K562 (cell line): ENCODE measurements around the gene COPE. TPM values are rescaled to one million over a fixed set of nuclear protein-coding genes. Genes with fewer than 3 reads are reported as not detected.

Experiments used
- ATAC-seq: fragments of 200-7000 bp; cut with Tn5 transposase; 3 replicates; pipeline ENCODE4 v1.9.1; 2020; ENCODE audit warnings: moderate library complexity
- BruUV-seq: library from RNA; stranded (reverse); fragments of 400-500 nt; replicated peaks from 2 replicates; lab custom pipeline; 2021; lab: Mats Ljungman, UMichigan
- CTCF ChIA-PET: fragments of 300-600 bp; formaldehyde crosslinking; extraction: SDS; loops from one replicate; lab custom pipeline; 2021; ENCODE audit warnings: low intra/inter-chr PET ratio; lab: Yijun Ruan, JAX
- POLR2A ChIA-PET: fragments of 300-600, 350-650 bp; sonication (Branson Sonifier 250); formaldehyde crosslinking; extraction: SDS; loops from one replicate; lab custom pipeline; 2021; ENCODE audit warnings: antibody characterized with exemption, inconsistent platforms; lab: Yijun Ruan, JAX
- DNase-seq, 4 experiments: peaks; one replicate each; pipeline versions ENCODE4 v3.0.0 to v3.0.0-alpha.2; 2011 to 2018; ENCODE audit warnings: low spot score in 3 of 4, mixed read lengths in 3 of 4; ENCODE audit errors: extremely low read depth in 1 of 4
- FAIRE-seq: peaks from 2 replicates; lab custom pipeline; 2011; peaks lifted over from hg19 to GRCh38; lab: Jason Lieb, UNC
- H2AFZ ChIP-seq: 2 replicates; pipeline ENCODE4 v1.6.0; 2011; ENCODE audit warnings: low read depth, low read length, control low read depth, inconsistent platforms
- H3K27ac ChIP-seq: fragments of 200-600 bp; 3 replicates; pipeline ENCODE4 v1.8.0; 2011; ENCODE audit warnings: low read depth, mild to moderate bottlenecking, control low read depth, inconsistent platforms, low read length, moderate library complexity, mixed read lengths; ENCODE audit errors: extremely low read depth
- H3K27me3 ChIP-seq, 2 experiments: fragments of 300-600 bp in 1 of 2; 2 replicates in 1 of 2; 3 replicates in 1 of 2; pipeline versions ENCODE4 v1.6.0 to v1.8.0; 2011; ENCODE audit warnings: inconsistent platforms in 2 of 2, low read length in 2 of 2, mild to moderate bottlenecking in 1 of 2, mixed read lengths in 1 of 2, moderate library complexity in 1 of 2; ENCODE audit not compliant: control insufficient read depth in 2 of 2, insufficient read depth in 2 of 2
- H3K36me3 ChIP-seq: fragments of 300-600 bp; 3 replicates; pipeline ENCODE4 v1.8.0; 2011; ENCODE audit warnings: mild to moderate bottlenecking, low read length, inconsistent platforms; ENCODE audit not compliant: control insufficient read depth, insufficient read depth
- H3K4me1 ChIP-seq, 2 experiments: fragments of 200-600 bp in 1 of 2; replicated peaks in 1 of 2; 2 replicates in 1 of 2; 3 replicates in 1 of 2; pipeline versions ENCODE4 v1.5.1 to v1.8.0; 2011; ENCODE audit warnings: inconsistent platforms in 2 of 2, low read length in 2 of 2, mild to moderate bottlenecking in 1 of 2, mixed read lengths in 1 of 2, moderate library complexity in 1 of 2; ENCODE audit not compliant: control insufficient read depth in 2 of 2, insufficient read depth in 2 of 2
- H3K4me2 ChIP-seq: 2 replicates; pipeline ENCODE4 v1.6.1; 2011; ENCODE audit warnings: low read length, control low read depth, inconsistent platforms, mixed read lengths; ENCODE audit not compliant: insufficient read depth
- H3K4me3 ChIP-seq: fragments of 200-600 bp; sonication (generic), shearing (Covaris generic); 2 replicates; pipeline ENCODE4 v1.5.1; 2016; ENCODE audit warnings: control low read depth, inconsistent platforms
- H3K79me2 ChIP-seq: fragments of 200-600 bp; 3 replicates; pipeline ENCODE4 v1.8.0; 2011; ENCODE audit warnings: low read length, inconsistent platforms; ENCODE audit not compliant: control insufficient read depth, insufficient read depth
- H3K9ac ChIP-seq, 2 experiments: 2 replicates each; pipeline versions ENCODE4 v1.6.0 to v1.6.1; 2011; ENCODE audit warnings: low read depth in 2 of 2, low read length in 2 of 2, control low read depth in 1 of 2, inconsistent platforms in 1 of 2, mild to moderate bottlenecking in 1 of 2, mixed read lengths in 1 of 2; ENCODE audit not compliant: insufficient read depth in 1 of 2
- H3K9me1 ChIP-seq: one replicate; pipeline ENCODE4 v1.6.0; 2011; ENCODE audit warnings: inconsistent platforms, mild to moderate bottlenecking, low read length, moderate library complexity; ENCODE audit not compliant: control insufficient read depth, insufficient read depth
- H3K9me3 ChIP-seq: replicated peaks from 2 replicates; pipeline ENCODE4 v1.5.1; 2011; ENCODE audit warnings: low read depth, low read length, inconsistent platforms; ENCODE audit not compliant: control insufficient read depth, insufficient read depth
- H4K20me1 ChIP-seq: replicated peaks from 2 replicates; pipeline ENCODE4 v1.6.1; 2011; ENCODE audit warnings: low read length, inconsistent platforms, mixed read lengths; ENCODE audit not compliant: control insufficient read depth, insufficient read depth
- CBX5 ChIP-seq: IDR thresholded peaks from 2 replicates; pipeline ENCODE4 v1.6.1; 2014; ENCODE audit warnings: low read depth, borderline replicate concordance
- NFIC ChIP-seq: fragments of 450-650 bp; IDR thresholded peaks from 2 replicates; pipeline ENCODE4 v1.6.1; 2017; ENCODE audit warnings: mild to moderate bottlenecking, inconsistent platforms
- POLR2G ChIP-seq: fragments of 200-400 bp; formaldehyde crosslinking; IDR thresholded peaks from 2 replicates; pipeline ENCODE4 v1.6.1; 2017; ENCODE audit warnings: low read depth, mild to moderate bottlenecking, antibody characterized with exemption, low read length, moderate library complexity
- RBM22 ChIP-seq: fragments of 200-400 bp; formaldehyde crosslinking; IDR thresholded peaks from 2 replicates; pipeline ENCODE4 v1.6.1; 2018; ENCODE audit warnings: low read length, low read depth; ENCODE audit not compliant: poor library complexity, severe bottlenecking
- SOX6 ChIP-seq: fragments of 450-650 bp; IDR thresholded peaks from 2 replicates; pipeline ENCODE4 v1.6.1; 2014; ENCODE audit warnings: mild to moderate bottlenecking
- TAL1 ChIP-seq: fragments of 450-650 bp; IDR thresholded peaks from 2 replicates; pipeline ENCODE4 v1.6.1; 2016; ENCODE audit warnings: mild to moderate bottlenecking
- TBP ChIP-seq: optimal IDR thresholded peaks from 2 replicates; pipeline ENCODE3; 2011; ENCODE audit warnings: low read depth, low read length, improper control_type of control experiment
- TFE3 ChIP-seq: fragments of 450-650 bp; formaldehyde crosslinking; IDR thresholded peaks from 2 replicates; pipeline ENCODE4 v1.4.0; 2020; ENCODE audit warnings: mild to moderate bottlenecking, mixed read lengths
- ZKSCAN8 ChIP-seq: fragments of 200-800 bp; sonication (Bioruptor generic); IDR thresholded peaks from 2 replicates; pipeline ENCODE4 v1.6.1; 2016; ENCODE audit warnings: missing genetic modification characterization, missing compliant biosample characterization
- WGBS: fragments of 100-300 bp; shearing (Covaris generic); methylation state at CpG from one replicate; pipeline ENCODE4 v1.1.6; 2016; ENCODE audit warnings: low coverage, mixed read lengths; ENCODE audit not compliant: insufficient coverage; ENCODE audit errors: missing lambda C conversion rate; 5-methylcytosine and 5-hydroxymethylcytosine counted together
- in situ Hi-C: fragments of 300-500 bp; cut with MboI; formaldehyde crosslinking; loops from 4 replicates; pipeline ENCODE4 v1.15.0; 2018; ENCODE audit warnings: inconsistent platforms, mixed read lengths
- intact Hi-C: fragments of 100-400 bp; cut with micrococcal nuclease; formaldehyde crosslinking; loops from 2 replicates; pipeline ENCODE4 v1.14.2; 2022
- polyA plus RNA-seq, 8 experiments: library from polyadenylated mRNA; depleted of rRNA in 4 of 8; stranded (reverse) in 5 of 8; unstranded in 3 of 8; fragments of >200 nt; fragmentation: Nextera tagmentation in 2 of 8; fragmentation: Illumina TruSeq in 1 of 8; extraction: Ambion mirVana in 2 of 8; extraction: Trizol in 1 of 8; gene quantifications; 2 replicates each; pipeline versions ENCODE4 v1.2.1 to v1.2.3, GENCODE V29; 2011 to 2014; ENCODE audit warnings: inconsistent platforms in 1 of 8, missing spikeins in 1 of 8
- total RNA-seq, 7 experiments: library from RNA; depleted of rRNA in 6 of 7; stranded (reverse); fragments of >200 nt in 6 of 7; fragmentation: Illumina TruSeq in 2 of 7; extraction: Trizol in 2 of 7; gene quantifications; 2 replicates each; pipeline versions ENCODE4 v1.2.1 to v1.2.3, GENCODE V29; 2011 to 2021; ENCODE audit warnings: low replicate concordance in 1 of 7

The COPE gene
- total and polyA plus RNA-seq, 9 of the 15 experiments (the other 6 are each of a cell fraction or from before 2014, with no cell fraction given): 5.8 to 273 (median 147) TPM

- DNase-seq: no peak
- Histone ChIP-seq H3K9me3 (no peaks in the 10 kb centered on the region), H3K27ac (no peak overlapping the region), H3K4me1 (peaks cover 0 to 50% of the 10 kb centered on the region in 2 experiments; a peak in 2 of 5 replicates), H4K20me1 (0 out of 2 replicates have a peak, but pooled peaks cover 5% of the 10 kb centered on the region), H3K36me3 (peaks cover 70% of the 10 kb centered on the region; the same call in 2 of the 3 replicates), H3K4me3 (no peak overlapping the region), H3K9me1 (no peaks in the 10 kb centered on the region), H3K27me3 (no peaks in the 10 kb centered on the region), H2AFZ (no peak overlapping the region)
- POLR2A ChIA-PET: interaction anchor here (0.6 to 4.4 kb wide), 3 partner anchors 11 to 40 kb away, joined by 3 to 37 read pairs (median 3); partner anchors contain the start of genes CERS1, COPE and DDX49
- FAIRE-seq: no peak
- no TSS peak for BruUV-seq
- CTCF ChIA-PET: no interaction called here
- 89% methylated on average over 31 of the region's 36 CpGs for WGBS
- intact Hi-C loops: no loop called here
- ATAC-seq: no peak
- no peak for TF ChIP-seq CBX5
- TF ChIP-seq NFIC: no peak
- no peak for TF ChIP-seq TBP
- TF ChIP-seq POLR2G: peak; percentile 58
- TF ChIP-seq TFE3 (CRISPR knock-in tag): no peak
- no peak for TF ChIP-seq SOX6
- TF ChIP-seq ZKSCAN8 (CRISPR knock-in tag): no peak
- peak; percentile 34 for TF ChIP-seq RBM22
- no peak for TF ChIP-seq TAL1
- TF ChIP-seq, all 486 proteins: peak for 2
- H3K79me2 ChIP-seq: no peaks in the 10 kb centered on the region
- in situ Hi-C loops: no loop called here
- H3K9ac ChIP-seq: peak overlapping the region in 1 of 2 experiments; percentile 36; a peak in 1 of 4 replicates
- H3K4me2 ChIP-seq: no peak overlapping the region
These were observed 12.3 kb downstream of the COPE start for GRCh38 chr19:18906605-18907519.
